BJ (cell line): ENCODE measurements around the gene METTL1. TPM values are rescaled to one million over a fixed set of nuclear protein-coding genes. Genes with fewer than 3 reads are reported as not detected.
"Not testable (repeated sequence)": the region's sequence is repeated elsewhere in the genome, so short reads cannot be mapped to it uniquely, and the experiment has no call there.

Source experiments
- CTCF ChIA-PET: fragments of 350-600 bp; formaldehyde crosslinking; extraction: SDS; loops from one replicate; lab custom pipeline; 2021; ENCODE audit warnings: antibody characterized with exemption, inconsistent platforms; lab: Yijun Ruan, JAX
- POLR2A ChIA-PET: fragments of 300-600 bp; sonication (Branson Sonifier 250); formaldehyde crosslinking; extraction: SDS; loops from one replicate; lab custom pipeline; 2021; ENCODE audit warnings: antibody characterized with exemption; lab: Charles Lee
- DNase-seq: peaks from one replicate; pipeline ENCODE4 v3.0.0-alpha.2; 2011; ENCODE audit warnings: low read depth
- H3K27me3 ChIP-seq: 2 replicates; pipeline ENCODE4 v1.6.0; 2011; ENCODE audit warnings: low read length; ENCODE audit not compliant: control insufficient read depth, insufficient read depth
- H3K36me3 ChIP-seq: 2 replicates; pipeline ENCODE4 v1.5.1; 2011; ENCODE audit warnings: low read length; ENCODE audit not compliant: control insufficient read depth, insufficient read depth
- H3K4me3 ChIP-seq: 2 replicates; pipeline ENCODE4 v1.5.1; 2011; ENCODE audit warnings: low read depth, mild to moderate bottlenecking, control low read depth, low read length
- polyA plus RNA-seq: library from polyadenylated mRNA; depleted of rRNA; stranded (reverse); fragments of >200 nt; gene quantifications from 2 replicates; pipeline ENCODE4 v1.2.3, GENCODE V29; 2011
- TF ChIP-seq, protein P1 (sequence below): IDR thresholded peaks from 2 replicates; pipeline ENCODE4 v1.5.1; 2011; ENCODE audit warnings: low read depth, mild to moderate bottlenecking, control low read depth, inconsistent platforms, low read length, moderate library complexity; ENCODE audit not compliant: insufficient read depth

The METTL1 gene
- polyA plus RNA-seq, 1 experiment = 42.8 TPM

- TF ChIP-seq, protein P1, sequence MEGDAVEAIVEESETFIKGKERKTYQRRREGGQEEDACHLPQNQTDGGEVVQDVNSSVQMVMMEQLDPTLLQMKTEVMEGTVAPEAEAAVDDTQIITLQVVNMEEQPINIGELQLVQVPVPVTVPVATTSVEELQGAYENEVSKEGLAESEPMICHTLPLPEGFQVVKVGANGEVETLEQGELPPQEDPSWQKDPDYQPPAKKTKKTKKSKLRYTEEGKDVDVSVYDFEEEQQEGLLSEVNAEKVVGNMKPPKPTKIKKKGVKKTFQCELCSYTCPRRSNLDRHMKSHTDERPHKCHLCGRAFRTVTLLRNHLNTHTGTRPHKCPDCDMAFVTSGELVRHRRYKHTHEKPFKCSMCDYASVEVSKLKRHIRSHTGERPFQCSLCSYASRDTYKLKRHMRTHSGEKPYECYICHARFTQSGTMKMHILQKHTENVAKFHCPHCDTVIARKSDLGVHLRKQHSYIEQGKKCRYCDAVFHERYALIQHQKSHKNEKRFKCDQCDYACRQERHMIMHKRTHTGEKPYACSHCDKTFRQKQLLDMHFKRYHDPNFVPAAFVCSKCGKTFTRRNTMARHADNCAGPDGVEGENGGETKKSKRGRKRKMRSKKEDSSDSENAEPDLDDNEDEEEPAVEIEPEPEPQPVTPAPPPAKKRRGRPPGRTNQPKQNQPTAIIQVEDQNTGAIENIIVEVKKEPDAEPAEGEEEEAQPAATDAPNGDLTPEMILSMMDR = no peak
- Histone ChIP-seq H3K36me3 (peaks cover 6% of the 10 kb centered on the region), H3K27me3 (no peaks in the 10 kb centered on the region), H3K4me3 (no peak overlapping the region)
- POLR2A ChIA-PET = interaction anchor here (0.5 kb wide), 1 partner anchor 60 kb away, joined by 3 read pairs; no protein-coding TSS in a partner anchor
- CTCF ChIA-PET = interaction anchor here (1.1 to 1.3 kb wide), 2 partner anchors 19 to 26 kb away, joined by 3 read pairs; no protein-coding TSS in a partner anchor
- DNase-seq = no peak
These were observed 3.8 kb upstream of the METTL1 start for GRCh38 chr12:57775563-57776246.

GRCh38 chr12:57775044-57775443, 3.1 kb upstream of the METTL1 start:
- H3K4me3 ChIP-seq = no peak overlapping the region

GRCh38 chr12:57774634-57775033, 2.7 kb upstream of the METTL1 start:
- POLR2A ChIA-PET, H3K27me3 ChIP-seq, H3K36me3 ChIP-seq, DNase-seq, H3K4me3 ChIP-seq: not testable (repeated sequence)
- CTCF ChIA-PET = interaction anchor here (1.0 to 1.3 kb wide), 4 partner anchors 18 to 48 kb away, joined by 3 to 4 read pairs (median 3); no protein-coding TSS in a partner anchor

More at GRCh38 chr12:57775044-57775443, 3.1 kb upstream of the METTL1 start:
- ChIA-PET POLR2A (interaction anchor here (0.5 kb wide), 1 partner anchor 60 kb away, joined by 3 read pairs; no protein-coding TSS in a partner anchor), CTCF (interaction anchor here (1.1 to 1.3 kb wide), 3 partner anchors 18 to 49 kb away, joined by 3 to 4 read pairs (median 3); no protein-coding TSS in a partner anchor)
- no peak for DNase-seq
- TF ChIP-seq, protein P1 = no peak
- no peaks in the 10 kb centered on the region for H3K27me3 ChIP-seq
- H3K36me3 ChIP-seq = peaks cover 2% of the 10 kb centered on the region; the same call in 1 of the 2 replicates

DNA sequence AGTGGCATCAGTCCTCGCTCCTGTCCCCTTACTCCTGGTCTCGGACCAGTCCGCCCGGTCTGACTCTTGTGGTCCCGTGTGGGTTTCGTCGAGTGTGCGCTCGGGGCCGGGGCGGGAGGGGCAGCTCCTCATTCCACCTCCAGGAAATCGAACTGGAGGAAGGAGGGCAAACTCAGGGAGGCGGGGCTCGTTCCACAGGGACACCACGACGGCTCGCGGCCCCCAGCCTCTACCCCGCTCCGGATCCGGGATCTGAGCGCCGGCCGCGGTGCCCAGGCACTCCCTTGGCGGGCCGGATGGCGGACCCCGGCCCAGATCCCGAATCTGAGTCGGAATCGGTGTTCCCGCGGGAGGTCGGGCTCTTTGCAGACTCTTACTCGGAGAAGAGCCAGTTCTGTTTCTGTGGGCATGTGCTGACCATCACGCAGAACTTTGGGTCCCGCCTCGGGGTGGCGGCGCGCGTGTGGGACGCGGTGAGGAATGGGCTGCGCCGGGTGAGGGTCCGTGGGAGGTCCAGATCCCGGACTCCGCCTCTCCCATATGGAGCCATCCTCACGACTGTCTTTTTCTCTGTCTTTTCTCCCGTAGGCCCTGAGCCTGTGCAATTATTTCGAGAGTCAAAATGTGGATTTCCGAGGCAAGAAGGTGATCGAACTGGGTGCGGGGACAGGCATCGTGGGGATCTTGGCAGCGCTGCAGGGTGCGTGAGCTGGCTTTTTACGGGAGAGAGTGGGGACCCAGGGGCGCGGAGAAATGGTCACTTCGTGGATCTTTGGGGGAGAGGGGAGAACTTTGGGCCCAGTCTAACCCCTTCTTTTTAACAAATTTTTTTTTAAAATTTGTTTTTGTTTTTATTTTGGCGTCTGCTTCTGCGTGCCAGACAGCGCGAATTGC, 771 bp upstream of the METTL1 start, which contains the start of gene EEF1AKMT3:
Gene EEF1AKMT3, plus strand, starts transcription at position 186 of the 894 bp plus-strand sequence. Its CDS starts 111 bp downstream, at position 297.
- Histone ChIP-seq H3K4me3 (peak within 1 kb of the TSS; percentile 91), H3K36me3 (peaks cover 2% of the 10 kb centered on the region; the same call in 1 of the 2 replicates), H3K27me3 (no peaks in the 10 kb centered on the region)
- TF ChIP-seq, protein P1 = no peak
- no peak for DNase-seq
- CTCF ChIA-PET = interaction anchor here (0.6 to 1.2 kb wide), 6 partner anchors 9 to 189 kb away, joined by 3 to 4 read pairs (median 4); partner anchors contain the start of gene TSFM
- POLR2A ChIA-PET = interaction anchor here (0.6 to 0.7 kb wide), 4 partner anchors 20 to 124 kb away, joined by 3 to 9 read pairs (median 3); partner anchors contain the start of gene CDK4

GRCh38 chr12:57771236-57771872, 551 bp downstream of the METTL1 start:
- Histone ChIP-seq H3K4me3 (peak overlapping the region; percentile 91), H3K36me3 (peaks cover 2% of the 10 kb centered on the region; the same call in 1 of the 2 replicates), H3K27me3 (no peaks in the 10 kb centered on the region)
- CTCF ChIA-PET = interaction anchor here (1.1 to 1.2 kb wide), 2 partner anchors 12 to 23 kb away, joined by 3 to 4 read pairs; partner anchors contain the start of gene TSFM
- POLR2A ChIA-PET = no interaction called here
- TF ChIP-seq, protein P1 = no peak
- no peak for DNase-seq
